ENCODE results near the gene EDIL3. TPM values are rescaled to one million over a fixed set of nuclear protein-coding genes. Genes with fewer than 3 reads are reported as not detected.

EDIL3 gene
- total RNA-seq, 1 donor from 2014 or later: 15.2 TPM

- no peak for DNase-seq (ENCODE audit: extremely low spot score in 2 of 2)
- H3K4me1 ChIP-seq: no peaks in the 10 kb centered on the region
- H3K36me3 ChIP-seq: no peaks in the 10 kb centered on the region
- H3K9me3 ChIP-seq: no peaks in the 10 kb centered on the region
- H3K27ac ChIP-seq: no peak overlapping the region
- intact Hi-C loops (cut with DNase I): no loop called here
- H3K4me3 ChIP-seq: no peak overlapping the region
- no peaks in the 10 kb centered on the region for H3K27me3 ChIP-seq
- TF ChIP-seq POLR2A (IDR thresholded peaks at IDR 0.05) (no peak), POLR2AphosphoS5 (IDR thresholded peaks at IDR 0.05; ENCODE audit: insufficient read depth in 1 of 2, low read depth in 1 of 2) (no peak)
- TF ChIP-seq, protein P1, sequence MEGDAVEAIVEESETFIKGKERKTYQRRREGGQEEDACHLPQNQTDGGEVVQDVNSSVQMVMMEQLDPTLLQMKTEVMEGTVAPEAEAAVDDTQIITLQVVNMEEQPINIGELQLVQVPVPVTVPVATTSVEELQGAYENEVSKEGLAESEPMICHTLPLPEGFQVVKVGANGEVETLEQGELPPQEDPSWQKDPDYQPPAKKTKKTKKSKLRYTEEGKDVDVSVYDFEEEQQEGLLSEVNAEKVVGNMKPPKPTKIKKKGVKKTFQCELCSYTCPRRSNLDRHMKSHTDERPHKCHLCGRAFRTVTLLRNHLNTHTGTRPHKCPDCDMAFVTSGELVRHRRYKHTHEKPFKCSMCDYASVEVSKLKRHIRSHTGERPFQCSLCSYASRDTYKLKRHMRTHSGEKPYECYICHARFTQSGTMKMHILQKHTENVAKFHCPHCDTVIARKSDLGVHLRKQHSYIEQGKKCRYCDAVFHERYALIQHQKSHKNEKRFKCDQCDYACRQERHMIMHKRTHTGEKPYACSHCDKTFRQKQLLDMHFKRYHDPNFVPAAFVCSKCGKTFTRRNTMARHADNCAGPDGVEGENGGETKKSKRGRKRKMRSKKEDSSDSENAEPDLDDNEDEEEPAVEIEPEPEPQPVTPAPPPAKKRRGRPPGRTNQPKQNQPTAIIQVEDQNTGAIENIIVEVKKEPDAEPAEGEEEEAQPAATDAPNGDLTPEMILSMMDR (IDR thresholded peaks at IDR 0.05): no peak
Observed at GRCh38 chr5:84091127-84091799, 293.4 kb downstream of the EDIL3 start.

- intact Hi-C loops (cut with DNase I): no loop called here
- Histone ChIP-seq H3K36me3 (no peaks in the 10 kb centered on the region), H3K4me1 (no peaks in the 10 kb centered on the region), H3K27ac (no peak overlapping the region), H3K9me3 (no peaks in the 10 kb centered on the region), H3K27me3 (no peaks in the 10 kb centered on the region), H3K4me3 (no peak overlapping the region)
- no peak for DNase-seq (ENCODE audit: extremely low spot score in 2 of 2)
- TF ChIP-seq POLR2A (IDR thresholded peaks at IDR 0.05): no peak
- TF ChIP-seq, protein P1 (IDR thresholded peaks at IDR 0.05): no peak
- TF ChIP-seq POLR2AphosphoS5 (IDR thresholded peaks at IDR 0.05; ENCODE audit: insufficient read depth in 1 of 2, low read depth in 1 of 2): no peak
Observed at GRCh38 chr5:84088996-84089395, 295.7 kb downstream of the EDIL3 start.

GRCh38 chr5:84086511-84086910 lies 298.2 kb downstream of the EDIL3 start:
- Histone ChIP-seq H3K9me3 (no peaks in the 10 kb centered on the region), H3K27me3 (no peaks in the 10 kb centered on the region), H3K27ac (no peak overlapping the region), H3K4me1 (no peaks in the 10 kb centered on the region), H3K4me3 (no peak overlapping the region), H3K36me3 (no peaks in the 10 kb centered on the region)
- no peak for DNase-seq (ENCODE audit: extremely low spot score in 2 of 2)
- intact Hi-C loops (cut with DNase I): no loop called here
- TF ChIP-seq, protein P1 (IDR thresholded peaks at IDR 0.05): no peak
- peak in 1 of 2 donors; percentile 16 for TF ChIP-seq POLR2A (IDR thresholded peaks at IDR 0.05)

DNA sequence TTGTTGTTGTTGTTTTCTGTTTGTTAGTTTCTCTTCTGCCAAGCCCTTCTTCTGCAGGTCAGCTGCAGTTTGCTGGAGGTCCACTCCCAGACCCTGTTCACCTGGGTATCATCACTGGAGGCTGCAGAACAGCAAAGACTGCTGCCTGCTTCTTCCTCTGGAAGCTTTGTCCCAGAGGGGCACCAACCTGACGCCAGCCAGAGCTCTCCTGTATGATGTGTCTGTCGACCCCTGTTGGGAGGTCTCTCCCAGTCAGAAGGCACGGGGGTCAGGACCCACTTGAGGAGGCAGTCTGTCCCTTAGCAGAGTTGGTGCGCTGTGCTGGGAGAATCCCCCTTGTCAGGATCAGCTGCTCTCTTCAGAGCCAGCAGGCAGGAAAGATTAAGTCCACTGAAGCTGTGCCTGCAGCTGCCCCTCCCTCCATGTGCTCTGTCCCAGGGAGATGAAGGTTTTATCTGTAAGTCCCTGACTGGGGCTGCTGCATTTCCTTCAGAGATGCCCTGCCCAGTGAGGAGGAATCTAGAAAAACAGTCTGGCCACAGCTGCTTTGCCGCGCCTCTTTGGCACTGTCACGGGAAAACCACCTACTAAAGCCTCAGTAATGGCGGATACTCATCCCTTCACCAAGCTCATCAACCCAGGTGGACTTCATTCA lies 299.2 kb downstream of the EDIL3 start:
- Histone ChIP-seq H3K4me1 (no peaks in the 10 kb centered on the region), H3K27me3 (no peaks in the 10 kb centered on the region), H3K9me3 (no peaks in the 10 kb centered on the region), H3K36me3 (no peaks in the 10 kb centered on the region), H3K4me3 (no peak overlapping the region), H3K27ac (no peak overlapping the region)
- intact Hi-C loops (cut with DNase I): no loop called here
- no peak for DNase-seq (ENCODE audit: extremely low spot score in 2 of 2)
- TF ChIP-seq, protein P1 (IDR thresholded peaks at IDR 0.05): no peak
- TF ChIP-seq POLR2AphosphoS5 (IDR thresholded peaks at IDR 0.05; ENCODE audit: insufficient read depth in 1 of 2, low read depth in 1 of 2): no peak
- no peak for TF ChIP-seq POLR2A (IDR thresholded peaks at IDR 0.05)

DNA sequence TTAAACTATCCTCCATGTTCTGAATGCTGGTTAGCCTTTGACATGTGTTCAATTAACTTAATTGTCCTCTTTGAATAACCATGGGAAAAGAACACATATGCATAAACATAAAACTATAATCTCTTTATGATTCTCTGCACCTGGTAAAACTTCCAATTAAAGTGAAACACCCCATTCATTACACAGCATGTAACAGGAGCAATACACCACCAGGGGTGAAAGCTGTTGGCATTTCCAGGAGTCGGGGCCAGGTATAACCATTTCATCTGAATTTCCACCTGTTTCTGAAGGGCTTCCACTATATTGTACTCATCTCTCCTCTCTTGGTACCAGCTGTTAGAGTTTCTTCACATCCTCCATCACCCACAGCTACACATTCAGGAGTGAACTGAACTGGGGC lies 303.8 kb downstream of the EDIL3 start:
- Histone ChIP-seq H3K4me1 (no peaks in the 10 kb centered on the region), H3K27ac (no peak overlapping the region), H3K27me3 (no peaks in the 10 kb centered on the region), H3K9me3 (no peaks in the 10 kb centered on the region), H3K4me3 (no peak overlapping the region), H3K36me3 (no peaks in the 10 kb centered on the region)
- TF ChIP-seq POLR2AphosphoS5 (IDR thresholded peaks at IDR 0.05; ENCODE audit: insufficient read depth in 1 of 2, low read depth in 1 of 2) (no peak), POLR2A (IDR thresholded peaks at IDR 0.05) (no peak)
- TF ChIP-seq, protein P1 (IDR thresholded peaks at IDR 0.05): no peak
- no peak for DNase-seq (ENCODE audit: extremely low spot score in 2 of 2)
- intact Hi-C loops (cut with DNase I): no loop called here
